Neural cell (in vitro differentiated cells): Measurements from ENCODE around the gene PLA2G2E. TPM values are rescaled to one million over a fixed set of nuclear protein-coding genes. Genes with fewer than 3 reads are reported as not detected.
"Not testable (repeated sequence)": the region's sequence is repeated elsewhere in the genome, so short reads cannot be mapped to it uniquely, and the experiment has no call there.

ENCODE experiments used
- H2AFZ ChIP-seq: fragments of 200-600, 300-800 bp; sonication (generic), shearing (Covaris generic); 2 replicates; pipeline ENCODE4 v1.6.0; 2014; ENCODE audit warnings: low read depth, mild to moderate bottlenecking, antibody characterized with exemption, low read length, moderate library complexity
- H3F3A ChIP-seq: fragments of 200-600 bp; shearing (Covaris generic); 2 replicates; pipeline ENCODE4 v1.6.1; 2016; ENCODE audit warnings: mild to moderate bottlenecking, moderate library complexity, mixed read lengths, antibody characterized with exemption, low read length; ENCODE audit not compliant: insufficient read depth, poor library complexity, severe bottlenecking
- H3K27ac ChIP-seq: fragments of 200-600, 300-800 bp; sonication (generic), shearing (Covaris generic); 2 replicates; pipeline ENCODE4 v1.5.1; 2014; ENCODE audit warnings: mild to moderate bottlenecking, low read length, moderate library complexity
- H3K27me3 ChIP-seq: fragments of 300-800, 200-600 bp; sonication (generic), shearing (Covaris generic); 2 replicates; pipeline ENCODE4 v1.6.0; 2014; ENCODE audit warnings: mild to moderate bottlenecking, low read depth, low read length, moderate library complexity; ENCODE audit not compliant: insufficient read depth
- H3K36me3 ChIP-seq: fragments of 300-800, 200-600 bp; sonication (generic), shearing (Covaris generic); 2 replicates; pipeline ENCODE4 v1.5.1; 2014; ENCODE audit warnings: mild to moderate bottlenecking, antibody characterized with exemption, low read length, moderate library complexity; ENCODE audit not compliant: insufficient read depth
- H3K4me2 ChIP-seq: fragments of 300-800, 200-600 bp; sonication (generic), shearing (Covaris generic); 2 replicates; pipeline ENCODE4 v1.6.0; 2014; ENCODE audit warnings: mild to moderate bottlenecking, low read length
- H3K4me3 ChIP-seq: fragments of 300-800, 200-600 bp; sonication (generic), shearing (Covaris generic); 2 replicates; pipeline ENCODE4 v1.5.1; 2014; ENCODE audit warnings: mild to moderate bottlenecking, low read length, moderate library complexity
- H3K79me2 ChIP-seq: fragments of 200-600 bp; shearing (Covaris generic); replicated peaks from 2 replicates; pipeline ENCODE4 v1.6.0; 2014; ENCODE audit warnings: mild to moderate bottlenecking, low read length, moderate library complexity; ENCODE audit not compliant: insufficient read depth
- H3K9ac ChIP-seq: fragments of 300-800, 200-600 bp; sonication (generic), shearing (Covaris generic); 2 replicates; pipeline ENCODE4 v1.6.1; 2016; ENCODE audit warnings: mild to moderate bottlenecking, low read length, mixed read lengths
- H3K9me2 ChIP-seq: fragments of 200-600 bp; shearing (Covaris generic); 2 replicates; pipeline ENCODE4 v1.6.1; 2016; ENCODE audit warnings: mild to moderate bottlenecking, low read length, mixed read lengths; ENCODE audit not compliant: insufficient read depth
- H3K9me3 ChIP-seq: fragments of 200-600, 300-800 bp; sonication (generic), shearing (Covaris generic); 2 replicates; pipeline ENCODE4 v1.6.1; 2016; ENCODE audit warnings: mild to moderate bottlenecking, mixed run types, low read length, moderate library complexity, mixed read lengths
- H4K20me1 ChIP-seq: fragments of 200-600 bp; shearing (Covaris generic); 2 replicates; pipeline ENCODE4 v1.6.1; 2016; ENCODE audit warnings: mild to moderate bottlenecking, mixed run types; ENCODE audit not compliant: insufficient read depth
- CTCF ChIP-seq: fragments of 450-650 bp; IDR thresholded peaks from 2 replicates; pipeline ENCODE4 v1.5.1; 2014; ENCODE audit warnings: antibody characterized with exemption, mild to moderate bottlenecking, moderate library complexity; ENCODE audit not compliant: poor library complexity, severe bottlenecking
- EP300 ChIP-seq: fragments of 450-650 bp; conservative IDR thresholded peaks from 2 replicates; pipeline ENCODE4 v1.6.1; 2014; ENCODE audit warnings: antibody characterized with exemption, mild to moderate bottlenecking, moderate library complexity; ENCODE audit not compliant: poor library complexity, severe bottlenecking
- EZH2 ChIP-seq: fragments of 200-600, 300-800 bp; shearing (Covaris generic), sonication (generic); IDR thresholded peaks from 2 replicates; pipeline ENCODE4 v1.6.1; 2014; ENCODE audit warnings: antibody characterized with exemption, low read length, borderline replicate concordance, mild to moderate bottlenecking; ENCODE audit not compliant: insufficient read depth, poor library complexity, severe bottlenecking
- MXI1 ChIP-seq: fragments of 450-650 bp; conservative IDR thresholded peaks from 2 replicates; pipeline ENCODE4 v1.6.1; 2014; ENCODE audit warnings: antibody characterized with exemption, mild to moderate bottlenecking; ENCODE audit not compliant: poor library complexity, severe bottlenecking
- POLR2AphosphoS5 ChIP-seq: IDR thresholded peaks from 2 replicates; pipeline ENCODE4 v1.6.1; 2012
- RAD21 ChIP-seq: fragments of 450-650 bp; conservative IDR thresholded peaks from 2 replicates; pipeline ENCODE4 v1.6.1; 2014; ENCODE audit warnings: antibody characterized with exemption, mild to moderate bottlenecking, moderate library complexity
- REST ChIP-seq: IDR thresholded peaks from 2 replicates; pipeline ENCODE4 v1.6.1; 2012; ENCODE audit warnings: borderline replicate concordance
- SMC3 ChIP-seq: fragments of 450-650 bp; conservative IDR thresholded peaks from 2 replicates; pipeline ENCODE4 v1.6.1; 2014; ENCODE audit warnings: antibody characterized with exemption, mild to moderate bottlenecking, moderate library complexity; ENCODE audit not compliant: poor library complexity
- TAF1 ChIP-seq: IDR thresholded peaks from 2 replicates; pipeline ENCODE4 v1.6.1; 2012; ENCODE audit warnings: low read depth
- polyA plus RNA-seq: library from polyadenylated mRNA; depleted of rRNA; stranded (reverse); fragments of >200 nt; gene quantifications from 2 replicates; pipeline ENCODE4 v1.2.3, GENCODE V29; 2014

Gene PLA2G2E
- polyA plus RNA-seq, 1 donor from 2014 or later: not detected

GRCh38 chr1:19882111-19883071 lies 41.0 kb downstream of the PLA2G2E start, which contains the start of gene OTUD3:
OTUD3 (plus strand) TSS chr1:19882395; CDS start chr1:19882514, 119 bp downstream.
- peak within 1 kb of the TSS; percentile 78 for H3K27ac ChIP-seq
- H3K9me3 ChIP-seq: no peaks in the 10 kb centered on the region
- TF ChIP-seq SMC3 (peak; percentile 82), EP300 (peak; percentile 67), EZH2 (no peak), POLR2AphosphoS5 (peak; percentile 97), RAD21 (peak; percentile 73), REST (peak; percentile 66), CTCF (peak; percentile 99), MXI1 (peak; percentile 82), TAF1 (peak; percentile 47)
- H2AFZ ChIP-seq: peak within 1 kb of the TSS; percentile 65
- H3K4me2 ChIP-seq: peak within 1 kb of the TSS; percentile 90
- H3K9me2 ChIP-seq: no peaks in the 10 kb centered on the region
- H3F3A ChIP-seq: no peaks in the 10 kb centered on the region
- H3K27me3 ChIP-seq: no peaks in the 10 kb centered on the region
- peaks cover 3% of the 10 kb centered on the region for H4K20me1 ChIP-seq
- H3K4me3 ChIP-seq: peak within 1 kb of the TSS; percentile 96
- H3K9ac ChIP-seq: peak within 1 kb of the TSS; percentile 87
- peaks cover 43% of the 10 kb centered on the region for H3K79me2 ChIP-seq
- no peaks in the 10 kb centered on the region for H3K36me3 ChIP-seq

- H3K79me2 ChIP-seq: peaks cover 31% of the 10 kb centered on the region
- H3K27me3 ChIP-seq, H3K27ac ChIP-seq, H3K9me3 ChIP-seq, H2AFZ ChIP-seq, H3F3A ChIP-seq, H3K4me2 ChIP-seq, H3K36me3 ChIP-seq, H3K9ac ChIP-seq, H3K4me3 ChIP-seq, H3K9me2 ChIP-seq, H4K20me1 ChIP-seq: not testable (repeated sequence)
Observed at GRCh38 chr1:19880841-19881240, 42.6 kb downstream of the PLA2G2E start.
